Stimulated activated effector memory CD8-positive, alpha-beta T cell treated with anti-CD3 and anti-CD28 coated beads, Interleukin-12 subunit alpha, Interleukin-12 subunit beta, amount 100 ng/mL, for 72 hours (primary cell): ENCODE measurements around the gene ACOXL.

Experiments
- ATAC-seq: fragments of 150-1000 bp; cut with Tn5 transposase; 2 replicates; pipeline ENCODE4 v1.10.0; 2021
- DNase-seq, 2 donors: peaks; one replicate each; pipeline ENCODE4 v3.0.0; 2021 to 2022; ENCODE audit warnings: low spot score in 2 of 2
- H3K27ac Mint-ChIP-seq: one replicate; pipeline ENCODE4 v1.8.0; 2022; ENCODE audit warnings: mild to moderate bottlenecking, mixed read lengths
- H3K36me3 Mint-ChIP-seq: one replicate; pipeline ENCODE4 v1.8.0; 2022; ENCODE audit warnings: mild to moderate bottlenecking, mixed read lengths
- H3K4me1 Mint-ChIP-seq: one replicate; pipeline ENCODE4 v1.8.0; 2022; ENCODE audit warnings: mixed read lengths
- H3K4me3 Mint-ChIP-seq: one replicate; pipeline ENCODE4 v1.8.0; 2022; ENCODE audit warnings: mild to moderate bottlenecking, mixed read lengths
- H3K9me3 Mint-ChIP-seq: one replicate; pipeline ENCODE4 v1.8.0; 2022; ENCODE audit warnings: mixed read lengths

ACOXL gene

GRCh38 chr2:110858135-110858725 is 125.9 kb downstream of the ACOXL start:
- peaks cover 56% of the 10 kb centered on the region for H3K4me1 Mint-ChIP-seq
- peak overlapping the region; percentile 53 for H3K4me3 Mint-ChIP-seq

GRCh38 chr2:110858993-110859701 is 126.8 kb downstream of the ACOXL start:
- ATAC-seq (no peak), DNase-seq (no peak)
- H3K4me1 Mint-ChIP-seq = peaks cover 53% of the 10 kb centered on the region
- H3K4me3 Mint-ChIP-seq = peak overlapping the region; percentile 53
- H3K36me3 Mint-ChIP-seq = peaks cover 8% of the 10 kb centered on the region
- H3K27ac Mint-ChIP-seq = no peak overlapping the region
- H3K9me3 Mint-ChIP-seq = no peaks in the 10 kb centered on the region

More at GRCh38 chr2:110858135-110858725, 125.9 kb downstream of the ACOXL start:
- peaks cover 8% of the 10 kb centered on the region for H3K36me3 Mint-ChIP-seq
- no peak for DNase-seq
- peak; percentile 99 for ATAC-seq
- H3K9me3 Mint-ChIP-seq = no peaks in the 10 kb centered on the region
- no peak overlapping the region for H3K27ac Mint-ChIP-seq

DNA sequence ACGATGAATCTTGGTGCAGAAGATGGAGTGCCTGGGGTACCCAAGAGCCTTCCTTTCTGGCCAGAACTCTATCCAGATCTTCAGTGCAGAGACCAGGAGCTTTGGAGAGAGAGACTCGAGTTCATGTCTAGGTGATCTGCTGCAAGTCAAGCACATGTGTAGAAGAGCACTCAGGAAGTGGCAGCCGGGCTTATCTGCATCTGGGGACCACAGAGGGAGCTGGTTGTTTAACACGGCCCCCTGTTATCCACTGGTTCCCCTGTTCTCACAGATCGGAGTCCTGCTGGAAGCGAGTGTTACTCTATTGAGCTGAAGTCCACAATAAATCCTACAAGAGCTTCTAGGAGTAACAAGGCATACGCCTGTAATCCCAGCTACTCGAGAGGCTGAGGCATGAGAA is 128.3 kb downstream of the ACOXL start:
- H3K9me3 Mint-ChIP-seq = no peaks in the 10 kb centered on the region
- no peak for ATAC-seq
- H3K36me3 Mint-ChIP-seq = peaks cover 8% of the 10 kb centered on the region
- DNase-seq = no peak
- peaks cover 50% of the 10 kb centered on the region for H3K4me1 Mint-ChIP-seq
- H3K4me3 Mint-ChIP-seq = peak overlapping the region; percentile 20
- peak overlapping the region; percentile 43 for H3K27ac Mint-ChIP-seq

GRCh38 chr2:110861616-110862260 is 129.4 kb downstream of the ACOXL start:
- Mint-ChIP-seq H3K4me1 (peaks cover 56% of the 10 kb centered on the region), H3K4me3 (no peak overlapping the region), H3K27ac (no peak overlapping the region), H3K9me3 (no peaks in the 10 kb centered on the region), H3K36me3 (peaks cover 16% of the 10 kb centered on the region)
- ATAC-seq (no peak), DNase-seq (no peak)

GRCh38 chr2:110863726-110864125 is 131.4 kb downstream of the ACOXL start:
- Mint-ChIP-seq H3K9me3 (no peaks in the 10 kb centered on the region), H3K36me3 (peaks cover 19% of the 10 kb centered on the region), H3K4me3 (no peak overlapping the region), H3K27ac (no peak overlapping the region), H3K4me1 (peaks cover 63% of the 10 kb centered on the region)
- DNase-seq (no peak), ATAC-seq (no peak)

GRCh38 chr2:110864176-110864575 is 131.8 kb downstream of the ACOXL start:
- ATAC-seq (no peak), DNase-seq (no peak)
- H3K9me3 Mint-ChIP-seq = no peaks in the 10 kb centered on the region
- no peak overlapping the region for H3K4me3 Mint-ChIP-seq
- H3K36me3 Mint-ChIP-seq = peaks cover 19% of the 10 kb centered on the region
- peaks cover 58% of the 10 kb centered on the region for H3K4me1 Mint-ChIP-seq
- H3K27ac Mint-ChIP-seq = no peak overlapping the region

- no peak for DNase-seq
- Mint-ChIP-seq H3K9me3 (no peaks in the 10 kb centered on the region), H3K4me1 (peaks cover 53% of the 10 kb centered on the region), H3K27ac (no peak overlapping the region), H3K4me3 (peak overlapping the region; percentile 8), H3K36me3 (peaks cover 19% of the 10 kb centered on the region)
- ATAC-seq = no peak
Measured at GRCh38 chr2:110864731-110865130, 132.4 kb downstream of the ACOXL start.

GRCh38 chr2:110865188-110865587 is 132.8 kb downstream of the ACOXL start:
- peaks cover 48% of the 10 kb centered on the region for H3K4me1 Mint-ChIP-seq
- no peaks in the 10 kb centered on the region for H3K9me3 Mint-ChIP-seq
- no peak for DNase-seq
- no peak overlapping the region for H3K27ac Mint-ChIP-seq
- ATAC-seq = peak; percentile 79
- H3K4me3 Mint-ChIP-seq = peak overlapping the region; percentile 8
- H3K36me3 Mint-ChIP-seq = peaks cover 19% of the 10 kb centered on the region

- Mint-ChIP-seq H3K9me3 (no peaks in the 10 kb centered on the region), H3K27ac (peak overlapping the region; percentile 30), H3K36me3 (peaks cover 19% of the 10 kb centered on the region), H3K4me3 (peak overlapping the region; percentile 51), H3K4me1 (peaks cover 46% of the 10 kb centered on the region)
- DNase-seq (no peak), ATAC-seq (peak; percentile 46)
Measured at GRCh38 chr2:110866045-110866444, 133.7 kb downstream of the ACOXL start.

DNA sequence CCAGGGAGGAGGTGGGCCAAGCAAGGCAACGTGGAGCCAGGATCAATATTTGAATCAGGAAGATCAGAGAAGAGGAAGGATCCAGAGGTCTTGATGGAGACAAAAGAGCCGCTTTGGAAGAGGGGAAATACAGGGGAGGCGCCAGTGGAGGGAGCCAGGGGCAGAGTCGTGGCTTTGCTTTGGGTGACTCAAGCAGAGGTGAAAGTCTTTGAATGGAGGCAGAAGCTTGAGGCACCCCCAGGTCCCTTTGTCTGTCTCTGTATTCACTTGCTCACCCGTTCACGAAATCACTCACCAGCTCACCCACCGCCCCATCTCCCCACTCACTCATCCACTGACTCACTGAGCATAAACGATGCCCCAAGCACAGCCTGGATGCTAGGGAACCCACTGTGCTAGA is 134.1 kb downstream of the ACOXL start:
- DNase-seq (peak in 1 of 2 donors; percentile 74), ATAC-seq (peak; percentile 94)
- Mint-ChIP-seq H3K9me3 (no peaks in the 10 kb centered on the region), H3K27ac (peak overlapping the region; percentile 30), H3K4me3 (peak overlapping the region; percentile 51), H3K36me3 (peaks cover 15% of the 10 kb centered on the region), H3K4me1 (peaks cover 50% of the 10 kb centered on the region)

DNA sequence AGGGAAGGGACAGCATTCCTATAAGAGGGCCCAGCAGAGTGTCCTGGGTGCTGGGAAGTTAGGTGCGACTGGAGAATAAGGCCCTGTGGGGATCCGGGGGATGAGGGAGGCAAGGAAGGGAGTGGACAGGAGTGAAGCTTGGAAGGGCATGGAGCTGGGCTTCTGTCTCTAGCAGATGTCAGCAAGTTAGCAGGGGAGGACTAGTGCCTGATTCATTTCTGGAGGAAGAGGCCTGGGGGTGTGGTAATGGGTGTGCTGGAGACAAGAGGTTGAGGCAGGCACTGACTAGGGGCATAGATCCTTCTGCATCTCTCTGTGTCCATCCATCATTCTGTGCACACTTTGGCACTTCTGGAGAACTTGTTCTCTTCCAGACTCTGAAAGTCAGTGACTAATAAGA is 134.7 kb downstream of the ACOXL start:
- Mint-ChIP-seq H3K36me3 (peaks cover 11% of the 10 kb centered on the region), H3K4me3 (peak overlapping the region; percentile 51), H3K9me3 (no peaks in the 10 kb centered on the region), H3K4me1 (peaks cover 57% of the 10 kb centered on the region), H3K27ac (peak overlapping the region; percentile 30)
- ATAC-seq = peak; percentile 55
- peak in 1 of 2 donors; percentile 60 for DNase-seq

DNA sequence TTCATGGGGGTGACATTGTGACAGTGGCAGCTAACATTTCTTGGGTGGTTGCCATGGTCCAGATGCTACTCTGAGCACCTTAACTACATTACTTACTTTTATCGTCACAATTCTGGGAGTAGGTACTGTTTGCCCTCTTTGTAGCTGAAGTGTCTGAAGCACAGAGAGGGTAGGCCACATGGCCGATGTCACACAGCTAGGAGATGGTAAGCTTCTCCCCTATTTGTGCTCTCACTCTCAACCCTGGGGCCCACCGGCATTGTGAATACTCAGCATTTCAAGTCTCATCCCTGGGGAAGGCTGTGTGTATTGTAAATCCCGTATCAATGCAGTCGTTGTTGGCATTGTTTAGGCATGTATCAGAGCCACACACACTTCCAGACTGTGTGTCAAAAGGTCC is 136.6 kb downstream of the ACOXL start:
- DNase-seq (peak in 1 of 2 donors; percentile 43), ATAC-seq (no peak)
- Mint-ChIP-seq H3K4me1 (peaks cover 62% of the 10 kb centered on the region), H3K4me3 (no peak overlapping the region), H3K9me3 (no peaks in the 10 kb centered on the region), H3K36me3 (peaks cover 11% of the 10 kb centered on the region), H3K27ac (no peak overlapping the region)

DNA sequence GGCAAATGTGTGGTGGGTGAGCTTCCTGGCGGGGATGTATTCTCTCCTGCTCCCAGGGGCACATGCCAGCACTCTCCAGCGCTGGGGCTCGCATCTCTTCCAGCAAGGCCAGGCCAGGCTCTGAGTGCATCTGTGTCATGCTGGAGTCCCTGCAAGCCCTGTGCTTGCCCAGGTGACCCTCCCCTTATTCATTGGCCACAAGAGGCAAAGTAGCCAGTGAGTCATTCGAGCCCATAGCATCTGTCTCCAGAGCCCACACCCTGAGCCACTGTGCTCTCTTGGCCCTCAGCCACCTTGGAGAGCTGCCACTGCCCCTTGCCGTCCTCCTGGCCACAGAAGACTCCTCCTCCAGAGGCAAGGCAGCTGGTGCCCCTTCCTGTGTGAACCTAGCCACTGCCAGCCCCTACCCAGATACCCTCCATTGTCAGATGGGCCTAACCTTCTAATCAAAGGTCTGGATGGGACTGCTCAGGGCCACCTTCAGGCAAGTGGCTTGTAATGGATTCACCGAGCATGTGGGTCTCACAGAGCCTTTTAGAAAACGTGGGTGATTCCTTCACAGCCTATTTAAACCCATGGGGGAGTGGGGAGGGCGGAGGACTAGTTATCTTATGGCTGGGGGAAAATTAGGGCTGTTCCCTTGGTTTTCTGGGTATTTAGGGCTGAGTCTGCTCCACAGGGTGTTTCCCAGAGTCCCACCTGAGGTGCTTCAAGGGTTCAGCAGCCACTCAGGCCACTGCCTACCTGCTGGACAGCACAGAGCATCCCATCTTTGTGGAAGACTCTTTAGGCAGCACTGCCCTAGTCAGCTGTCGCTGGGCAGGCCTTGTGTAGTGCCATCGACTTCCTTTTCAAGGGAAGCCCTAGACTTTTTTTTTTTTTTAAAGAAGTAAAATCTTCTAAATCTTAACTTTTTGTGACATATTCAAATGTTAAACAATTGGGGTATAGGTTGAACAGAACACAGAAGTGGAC is 137.4 kb downstream of the ACOXL start:
- peaks cover 57% of the 10 kb centered on the region for H3K4me1 Mint-ChIP-seq
- H3K9me3 Mint-ChIP-seq = no peaks in the 10 kb centered on the region
- ATAC-seq = no peak
- no peak overlapping the region for H3K27ac Mint-ChIP-seq
- peaks cover 11% of the 10 kb centered on the region for H3K36me3 Mint-ChIP-seq
- DNase-seq = no peak
- H3K4me3 Mint-ChIP-seq = no peak overlapping the region

DNA sequence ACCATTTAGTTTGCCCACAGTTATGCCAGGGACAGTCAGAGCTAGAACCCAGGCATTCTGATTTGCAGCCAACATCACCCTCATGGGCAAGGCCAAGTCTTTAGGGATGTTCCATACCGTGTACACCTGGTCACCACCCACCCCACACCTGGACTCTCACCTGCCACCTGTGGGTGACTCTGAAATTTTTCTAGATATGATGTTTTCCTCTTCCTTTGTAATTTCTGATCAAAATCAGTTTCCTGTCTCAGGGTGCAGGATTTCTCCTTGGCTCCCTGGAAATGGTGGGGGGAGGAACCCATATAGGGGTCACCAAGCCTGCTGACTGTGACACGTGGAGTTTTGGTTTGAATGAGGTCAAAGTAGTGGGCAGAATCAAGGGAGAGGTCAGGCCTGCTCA is 138.2 kb downstream of the ACOXL start:
- H3K9me3 Mint-ChIP-seq = no peaks in the 10 kb centered on the region
- no peak overlapping the region for H3K27ac Mint-ChIP-seq
- H3K4me3 Mint-ChIP-seq = no peak overlapping the region
- peaks cover 11% of the 10 kb centered on the region for H3K36me3 Mint-ChIP-seq
- ATAC-seq (no peak), DNase-seq (no peak)
- peaks cover 52% of the 10 kb centered on the region for H3K4me1 Mint-ChIP-seq

DNA sequence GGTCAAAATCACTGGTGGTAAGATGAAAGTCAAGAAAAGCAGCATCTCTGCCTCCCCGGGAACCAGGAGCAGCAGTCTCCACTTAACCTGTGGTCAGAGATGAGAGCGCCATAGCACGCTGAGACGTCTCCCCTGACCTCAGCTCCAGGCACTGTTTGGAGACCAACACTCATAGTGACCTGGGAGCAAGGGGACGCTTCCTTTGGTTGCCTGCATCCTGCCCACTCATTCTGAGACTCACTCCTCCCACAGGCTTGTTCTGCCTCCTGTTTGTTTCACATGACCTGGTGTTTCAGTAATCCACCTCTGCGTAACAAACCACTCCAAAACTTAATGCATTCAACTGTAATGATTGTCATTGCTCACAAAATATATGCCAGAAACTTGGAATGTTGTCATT is 139.3 kb downstream of the ACOXL start:
- no peak overlapping the region for H3K27ac Mint-ChIP-seq
- no peaks in the 10 kb centered on the region for H3K9me3 Mint-ChIP-seq
- peak; percentile 63 for ATAC-seq

More for the DNA sequence above, 139.3 kb downstream of the ACOXL start:
- Mint-ChIP-seq H3K4me1 (peaks cover 41% of the 10 kb centered on the region), H3K4me3 (no peak overlapping the region), H3K36me3 (peaks cover 4% of the 10 kb centered on the region)
- peak in 1 of 2 donors; percentile 55 for DNase-seq
